Measurements from ENCODE around the gene TRPM1.

DNA sequence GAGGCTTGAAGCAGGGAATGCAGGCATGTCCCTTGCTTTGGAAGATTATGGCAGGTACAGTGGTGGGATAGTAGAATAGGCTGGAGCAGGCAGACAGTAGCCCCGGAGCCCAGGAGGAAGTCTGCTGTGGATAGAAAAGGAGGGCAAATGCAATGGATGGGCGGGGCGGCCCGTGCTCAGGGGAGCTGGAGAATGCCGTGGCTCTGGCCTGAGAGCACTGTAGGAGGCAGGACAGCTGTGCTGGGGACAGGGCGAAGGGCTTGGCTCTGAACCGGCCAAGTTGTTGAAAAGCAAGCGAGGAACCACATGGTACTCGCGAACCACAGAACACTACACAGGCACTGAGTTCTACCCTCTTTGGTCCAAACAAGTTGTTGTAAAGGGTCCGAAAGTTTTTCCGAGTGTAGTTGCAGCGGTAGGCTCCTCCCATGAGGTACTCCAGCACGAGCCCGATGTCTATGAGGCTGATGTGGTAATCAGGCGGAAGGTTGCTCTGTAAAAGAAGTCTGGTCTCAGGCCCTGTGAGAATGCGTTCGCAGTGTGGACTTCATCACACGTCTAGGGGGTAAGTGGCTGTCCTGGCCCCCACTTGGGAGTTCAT is 54.7 kb downstream of the TRPM1 start:
- TF ChIP-seq, protein P1, sequence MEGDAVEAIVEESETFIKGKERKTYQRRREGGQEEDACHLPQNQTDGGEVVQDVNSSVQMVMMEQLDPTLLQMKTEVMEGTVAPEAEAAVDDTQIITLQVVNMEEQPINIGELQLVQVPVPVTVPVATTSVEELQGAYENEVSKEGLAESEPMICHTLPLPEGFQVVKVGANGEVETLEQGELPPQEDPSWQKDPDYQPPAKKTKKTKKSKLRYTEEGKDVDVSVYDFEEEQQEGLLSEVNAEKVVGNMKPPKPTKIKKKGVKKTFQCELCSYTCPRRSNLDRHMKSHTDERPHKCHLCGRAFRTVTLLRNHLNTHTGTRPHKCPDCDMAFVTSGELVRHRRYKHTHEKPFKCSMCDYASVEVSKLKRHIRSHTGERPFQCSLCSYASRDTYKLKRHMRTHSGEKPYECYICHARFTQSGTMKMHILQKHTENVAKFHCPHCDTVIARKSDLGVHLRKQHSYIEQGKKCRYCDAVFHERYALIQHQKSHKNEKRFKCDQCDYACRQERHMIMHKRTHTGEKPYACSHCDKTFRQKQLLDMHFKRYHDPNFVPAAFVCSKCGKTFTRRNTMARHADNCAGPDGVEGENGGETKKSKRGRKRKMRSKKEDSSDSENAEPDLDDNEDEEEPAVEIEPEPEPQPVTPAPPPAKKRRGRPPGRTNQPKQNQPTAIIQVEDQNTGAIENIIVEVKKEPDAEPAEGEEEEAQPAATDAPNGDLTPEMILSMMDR (IDR thresholded peaks at IDR 0.05), result no peak
- no peak for TF ChIP-seq POLR2A (IDR thresholded peaks at IDR 0.05)
